Measurements from ENCODE around the gene NLGN2. TPM values are rescaled to one million over a fixed set of nuclear protein-coding genes. Genes with fewer than 3 reads are reported as not detected.

Gene NLGN2
- polyA plus RNA-seq, 3 donors: 0.55 TPM; not detected in 2

- intact Hi-C loops (cut with micrococcal nuclease): loop anchor here (1.0 to 10.0 kb wide), 5 partner anchors 46 to 245 kb away; partner anchors contain the start of genes SENP3 (in 2 of the 2), MPDU1 (in 1 of the 2), TP53 (in 1 of the 2) and WRAP53 (in 1 of the 2)
- peak within 1 kb of the TSS in 2 of 7 donors; percentile 40 to 59 for H3K27ac Mint-ChIP-seq
- Histone ChIP-seq H3K79me2 (ENCODE audit: insufficient read depth, low read length) (peaks cover 8% of the 10 kb centered on the region), H3K4me1 (ENCODE audit: control insufficient read depth in 1 of 2, insufficient read depth in 2 of 2, low read length in 2 of 2) (peaks cover 52 to 58% of the 10 kb centered on the region in 2 donors), H3K36me3 (replicated peaks in 1 of 2; ENCODE audit: control insufficient read depth in 1 of 2, insufficient read depth in 2 of 2, low read length in 2 of 2) (no peaks in the 10 kb centered on the region), H2AFZ (ENCODE audit: insufficient read depth, low read depth, low read length, poor library complexity, severe bottlenecking) (peak within 1 kb of the TSS; percentile 75), H3K9me3 (replicated peaks in 1 of 2; ENCODE audit: control insufficient read depth in 1 of 2, insufficient read depth in 1 of 2, low read length in 2 of 2) (peaks cover 0 to 18% of the 10 kb centered on the region in 2 donors), H4K20me1 (ENCODE audit: insufficient read depth, low read length) (peaks cover 29% of the 10 kb centered on the region), H3K4me3 (replicated peaks in 1 of 3; ENCODE audit: low read depth in 2 of 3, low read length in 3 of 3) (peak within 1 kb of the TSS in 2 of 3 experiments; percentile 32 to 95), H3K27me3 (ENCODE audit: control insufficient read depth in 2 of 2, insufficient read depth in 2 of 2, low read length in 2 of 2) (peaks cover 29 to 60% of the 10 kb centered on the region in 2 donors), H3K9ac (ENCODE audit: insufficient read depth, low read length, poor library complexity, severe bottlenecking) (no peak within 1 kb of the TSS), H3K4me2 (replicated peaks; ENCODE audit: extremely low read depth, low read length, poor library complexity, severe bottlenecking) (peak within 1 kb of the TSS; percentile 99), H3K27ac (ENCODE audit: low read depth in 1 of 2, low read length in 2 of 2) (no peak within 1 kb of the TSS)
- peaks cover 10 to 17% of the 10 kb centered on the region in 2 donors for H3K36me3 Mint-ChIP-seq
- TF ChIP-seq CTCF (IDR thresholded peaks at IDR 0.05): no peak
- H3K4me1 Mint-ChIP-seq: peaks cover 51% of the 10 kb centered on the region
- H3K9me3 Mint-ChIP-seq: peaks cover 0 to 17% (median 8%) of the 10 kb centered on the region in 7 donors
- DNase-seq: no peak
- H3K4me3 Mint-ChIP-seq: peak within 1 kb of the TSS; percentile 69 to 91
- H3K27me3 Mint-ChIP-seq (ENCODE audit: low read depth in 3 of 3): peaks cover 51 to 73% (median 64%) of the 10 kb centered on the region in 3 donors
- WGBS (ENCODE audit: insufficient coverage): 2% methylated on average over 46 of the region's 50 CpGs
These were observed 31.9 kb downstream of the NLGN2 start, which contains the start of gene FGF11 for GRCh38 chr17:7439462-7440112. Gene FGF11, plus strand, starts transcription at chr17:7439512. Its CDS starts 109 bp downstream, at chr17:7439621.

- Histone ChIP-seq H3K27me3 (ENCODE audit: control insufficient read depth in 2 of 2, insufficient read depth in 2 of 2, low read length in 2 of 2) (peaks cover 29 to 67% of the 10 kb centered on the region in 2 donors), H3K27ac (ENCODE audit: low read depth in 1 of 2, low read length in 2 of 2) (no peak overlapping the region), H4K20me1 (ENCODE audit: insufficient read depth, low read length) (peaks cover 29% of the 10 kb centered on the region), H3K4me1 (ENCODE audit: control insufficient read depth in 1 of 2, insufficient read depth in 2 of 2, low read length in 2 of 2) (peaks cover 53 to 63% of the 10 kb centered on the region in 2 donors), H3K36me3 (replicated peaks in 1 of 2; ENCODE audit: control insufficient read depth in 1 of 2, insufficient read depth in 2 of 2, low read length in 2 of 2) (no peaks in the 10 kb centered on the region), H3K4me2 (replicated peaks; ENCODE audit: extremely low read depth, low read length, poor library complexity, severe bottlenecking) (peak overlapping the region; percentile 61), H3K9ac (ENCODE audit: insufficient read depth, low read length, poor library complexity, severe bottlenecking) (no peak overlapping the region), H3K4me3 (replicated peaks in 1 of 3; ENCODE audit: low read depth in 2 of 3, low read length in 3 of 3) (peak overlapping the region in 1 of 3 experiments; percentile 52), H3K79me2 (ENCODE audit: insufficient read depth, low read length) (peaks cover 8% of the 10 kb centered on the region), H2AFZ (ENCODE audit: insufficient read depth, low read depth, low read length, poor library complexity, severe bottlenecking) (no peak overlapping the region), H3K9me3 (replicated peaks in 1 of 2; ENCODE audit: control insufficient read depth in 1 of 2, insufficient read depth in 1 of 2, low read length in 2 of 2) (peaks cover 0 to 18% of the 10 kb centered on the region in 2 donors)
- Mint-ChIP-seq H3K9me3 (peaks cover 0 to 17% (median 9%) of the 10 kb centered on the region in 7 donors), H3K27me3 (ENCODE audit: low read depth in 3 of 3) (peaks cover 58 to 79% (median 70%) of the 10 kb centered on the region in 3 donors), H3K4me1 (peaks cover 52% of the 10 kb centered on the region), H3K27ac (peak overlapping the region in 1 of 7 donors; percentile 40), H3K4me3 (peak overlapping the region; percentile 66 to 84), H3K36me3 (peaks cover 10 to 17% of the 10 kb centered on the region in 2 donors)
- peak; percentile 26 to 51 (median 31) for DNase-seq
- intact Hi-C loops (cut with micrococcal nuclease): no loop called here
- no peak for TF ChIP-seq CTCF (IDR thresholded peaks at IDR 0.05)
- 1% methylated on average over 33 of the region's 46 CpGs for WGBS (ENCODE audit: insufficient coverage)
These were observed 32.6 kb downstream of the NLGN2 start for GRCh38 chr17:7440113-7440833.
